Skeletal muscle satellite cell (primary cell): Measurements from ENCODE around the gene SLC9C2.
"Not testable (repeated sequence)": the region's sequence is repeated elsewhere in the genome, so short reads cannot be mapped to it uniquely, and the experiment has no call there.

Source experiments
- H3K27me3 ChIP-seq: 2 replicates; pipeline ENCODE4 v1.7.0; 2013; ENCODE audit warnings: low read length; ENCODE audit not compliant: control insufficient read depth, insufficient read depth
- H3K36me3 ChIP-seq: 2 replicates; pipeline ENCODE4 v1.7.0; 2013; ENCODE audit warnings: mild to moderate bottlenecking, control low read depth, low read length; ENCODE audit not compliant: insufficient read depth
- H3K4me1 ChIP-seq: 2 replicates; pipeline ENCODE4 v1.7.0; 2013; ENCODE audit warnings: low read length; ENCODE audit not compliant: control insufficient read depth, insufficient read depth
- H3K4me2 ChIP-seq: 2 replicates; pipeline ENCODE4 v1.7.0; 2013; ENCODE audit warnings: mild to moderate bottlenecking, low read length
- H3K4me3 ChIP-seq: 2 replicates; pipeline ENCODE4 v1.7.0; 2013; ENCODE audit warnings: low read length
- H3K9ac ChIP-seq: 2 replicates; pipeline ENCODE4 v1.7.0; 2013; ENCODE audit warnings: mild to moderate bottlenecking, low read depth, low read length, moderate library complexity
- H3K9me3 ChIP-seq: replicated peaks from 2 replicates; pipeline ENCODE4 v1.7.0; 2013; ENCODE audit warnings: mild to moderate bottlenecking, control low read depth, low read length

The SLC9C2 gene

DNA sequence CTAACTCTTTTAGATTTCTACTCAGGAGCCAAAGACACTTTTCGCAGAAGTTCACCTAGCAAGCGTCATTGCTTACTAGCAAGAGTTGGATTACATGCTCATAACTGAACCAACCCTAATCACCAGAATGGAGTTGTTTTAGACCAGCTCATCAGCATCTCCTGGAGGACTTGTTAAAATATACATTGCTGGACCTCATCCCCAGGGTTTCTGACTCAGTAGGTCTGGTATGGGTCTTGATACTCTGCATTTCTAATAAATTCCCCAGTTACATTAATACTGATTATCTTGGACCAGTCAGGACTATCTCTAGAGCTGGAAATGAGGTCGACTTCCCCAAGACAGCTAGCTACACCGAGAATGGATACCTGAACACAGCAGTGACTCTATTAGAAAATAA lies 135.4 kb downstream of the SLC9C2 start:
- no peak overlapping the region for H3K4me3 ChIP-seq
- H3K4me2 ChIP-seq, result no peak overlapping the region
- H3K9me3 ChIP-seq, result peaks cover 3% of the 10 kb centered on the region
- H3K4me1 ChIP-seq, result no peaks in the 10 kb centered on the region
- H3K36me3 ChIP-seq, result no peaks in the 10 kb centered on the region
- H3K9ac ChIP-seq, result no peak overlapping the region
- H3K27me3 ChIP-seq, result no peaks in the 10 kb centered on the region

DNA sequence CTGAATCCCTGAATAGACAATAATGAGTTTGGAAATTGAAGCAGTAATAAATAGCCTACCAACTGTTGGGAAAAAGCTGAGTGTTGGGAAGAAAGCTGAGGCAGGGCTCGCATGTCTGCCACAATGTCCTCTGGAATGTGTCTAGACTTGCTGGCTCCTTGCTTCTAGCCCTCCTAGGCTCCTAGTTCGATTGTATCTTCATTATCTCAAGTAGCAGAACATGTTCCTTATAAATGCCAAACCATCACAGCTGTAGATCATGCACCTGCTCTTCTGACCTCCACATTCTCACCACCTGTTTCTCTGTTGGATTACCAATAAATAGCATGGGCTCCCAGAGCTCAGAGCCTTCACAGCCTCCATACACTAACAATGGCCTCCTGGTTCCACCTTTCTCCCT lies 138.7 kb downstream of the SLC9C2 start:
- not testable (repeated sequence) for H3K36me3 ChIP-seq, H3K4me2 ChIP-seq, H3K27me3 ChIP-seq, H3K4me1 ChIP-seq, H3K9ac ChIP-seq, H3K4me3 ChIP-seq, H3K9me3 ChIP-seq

GRCh38 chr1:173462666-173463065 lies 140.2 kb downstream of the SLC9C2 start:
- H3K27me3 ChIP-seq, H3K9ac ChIP-seq, H3K4me1 ChIP-seq, H3K4me2 ChIP-seq, H3K36me3 ChIP-seq, H3K9me3 ChIP-seq, H3K4me3 ChIP-seq: not testable (repeated sequence)

DNA sequence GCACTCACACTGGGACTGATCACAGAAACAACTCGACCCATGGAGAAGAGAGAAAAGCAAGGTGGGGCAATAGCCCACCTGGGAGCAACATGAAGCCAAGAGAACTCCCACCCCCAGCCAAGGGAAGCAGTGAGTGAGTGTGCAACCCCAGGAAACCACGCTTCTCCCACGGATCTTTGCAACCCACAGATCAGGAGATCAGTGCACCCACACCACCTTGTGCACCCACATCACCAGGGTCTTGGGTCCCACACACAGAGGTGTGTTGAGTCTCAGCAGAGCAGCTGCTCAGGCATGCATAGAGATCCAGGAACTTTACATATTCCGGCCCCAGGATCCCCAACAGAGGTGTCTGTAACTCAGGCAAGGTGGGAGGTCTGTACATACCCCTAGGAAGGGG lies 143.0 kb downstream of the SLC9C2 start:
- Histone ChIP-seq H3K4me1 (no peaks in the 10 kb centered on the region), H3K36me3 (no peaks in the 10 kb centered on the region), H3K4me2 (no peak overlapping the region), H3K9me3 (no peaks in the 10 kb centered on the region), H3K9ac (no peak overlapping the region), H3K4me3 (no peak overlapping the region), H3K27me3 (no peaks in the 10 kb centered on the region)

- peaks cover 9% of the 10 kb centered on the region for H3K4me1 ChIP-seq
- H3K9me3 ChIP-seq, result no peaks in the 10 kb centered on the region
- H3K27me3 ChIP-seq, result no peaks in the 10 kb centered on the region
- H3K9ac ChIP-seq, result no peak overlapping the region
- no peaks in the 10 kb centered on the region for H3K36me3 ChIP-seq
- no peak overlapping the region for H3K4me3 ChIP-seq
- H3K4me2 ChIP-seq, result no peak overlapping the region
Measured at GRCh38 chr1:173454966-173455524, 147.8 kb downstream of the SLC9C2 start.

- Histone ChIP-seq H3K9ac (no peak overlapping the region), H3K4me2 (no peak overlapping the region), H3K4me3 (no peak overlapping the region), H3K27me3 (no peaks in the 10 kb centered on the region), H3K9me3 (no peaks in the 10 kb centered on the region), H3K4me1 (peaks cover 9% of the 10 kb centered on the region), H3K36me3 (no peaks in the 10 kb centered on the region)
Measured at GRCh38 chr1:173453982-173454381, 148.9 kb downstream of the SLC9C2 start.

GRCh38 chr1:173451981-173452380 lies 150.9 kb downstream of the SLC9C2 start:
- Histone ChIP-seq H3K4me2 (no peak overlapping the region), H3K36me3 (no peaks in the 10 kb centered on the region), H3K9me3 (no peaks in the 10 kb centered on the region), H3K4me1 (peaks cover 9% of the 10 kb centered on the region), H3K27me3 (no peaks in the 10 kb centered on the region), H3K9ac (no peak overlapping the region), H3K4me3 (no peak overlapping the region)
